GM18517 (cell line): ENCODE measurements around the gene CLVS2.

Source experiments
- ATAC-seq: cut with Tn5 transposase; IDR thresholded peaks from one replicate; pipeline ENCODE4 v1.9.1; 2021; ENCODE audit warnings: mild to moderate bottlenecking, moderate library complexity; ENCODE audit not compliant: unreplicated experiment

The CLVS2 gene

DNA sequence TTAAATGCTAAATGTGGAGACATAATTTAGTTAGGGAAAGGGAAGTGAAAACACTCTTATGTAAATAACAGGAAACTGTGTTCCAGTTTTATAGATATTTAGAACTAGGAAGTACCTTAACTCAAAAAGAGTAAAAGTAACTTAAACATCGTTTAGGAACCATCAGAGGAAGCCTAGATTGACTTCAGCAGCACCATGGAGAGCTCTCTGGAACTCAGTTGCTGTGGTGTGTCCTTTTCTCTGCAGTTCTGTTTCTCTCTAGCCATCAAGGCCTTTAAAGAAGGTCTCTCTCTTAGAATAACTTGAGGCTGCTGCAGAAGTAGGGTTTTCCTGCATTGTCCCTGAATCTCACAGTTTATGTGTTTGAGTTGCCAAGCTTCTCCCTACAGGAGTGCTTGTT, 26.9 kb downstream of the CLVS2 start:
- no peak for ATAC-seq

DNA sequence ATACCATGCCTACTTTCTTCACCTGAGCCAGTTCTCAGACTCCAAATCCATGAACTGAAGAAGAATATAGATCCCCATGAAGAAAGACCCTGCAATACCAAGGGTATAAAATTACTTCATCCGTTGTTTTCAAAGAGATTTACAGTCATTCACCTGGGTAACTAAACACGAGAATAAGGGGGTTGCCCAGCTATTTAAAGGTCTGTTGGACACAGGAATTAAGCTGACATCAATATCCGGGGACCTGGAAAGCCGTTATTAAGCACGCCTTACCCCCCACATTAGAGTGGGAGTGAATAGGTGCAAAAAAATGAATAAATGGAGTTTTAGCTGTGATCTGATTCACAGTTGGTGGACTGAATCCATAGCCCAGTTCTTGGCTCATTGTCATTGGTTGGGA, 28.9 kb downstream of the CLVS2 start:
- ATAC-seq: no peak

DNA sequence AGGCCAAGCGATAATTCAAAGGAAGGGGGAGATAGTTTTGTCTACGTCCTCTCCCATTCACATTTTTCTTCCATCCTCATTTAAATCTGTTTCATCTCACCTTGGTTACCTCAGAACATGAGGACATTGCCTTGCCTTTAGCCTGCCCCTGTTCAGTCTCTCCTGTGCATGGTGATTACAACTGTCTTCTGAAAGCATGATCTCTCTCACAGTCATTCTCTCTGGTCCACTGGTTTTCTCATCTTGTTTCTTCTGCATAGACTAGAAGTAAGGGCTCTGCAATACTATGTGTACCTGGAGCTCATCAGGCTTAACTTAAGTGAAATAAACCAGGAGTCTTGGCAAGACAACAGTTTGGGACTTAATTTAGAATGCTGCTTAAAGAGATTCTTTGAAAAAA, 31.4 kb downstream of the CLVS2 start:
- no peak for ATAC-seq

DNA sequence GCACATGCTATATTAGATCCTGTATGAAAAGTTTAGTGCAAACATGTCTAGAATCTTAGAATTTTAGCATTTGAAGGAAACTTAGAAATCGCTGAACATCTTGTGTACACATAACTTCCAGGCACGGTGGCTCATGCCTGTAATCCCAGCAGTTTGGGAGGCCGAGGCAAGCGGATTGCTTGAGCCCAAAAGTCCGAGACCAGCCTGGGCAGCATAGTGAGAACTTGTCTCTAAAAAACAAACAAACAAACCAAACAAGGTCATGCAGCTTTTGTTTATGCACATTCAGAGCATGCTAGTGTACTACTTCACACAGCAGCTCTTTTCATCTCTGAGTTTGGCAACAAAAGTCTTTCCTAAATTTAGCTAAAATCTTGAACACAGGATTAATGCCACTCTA, 32.2 kb downstream of the CLVS2 start:
- ATAC-seq: no peak

DNA sequence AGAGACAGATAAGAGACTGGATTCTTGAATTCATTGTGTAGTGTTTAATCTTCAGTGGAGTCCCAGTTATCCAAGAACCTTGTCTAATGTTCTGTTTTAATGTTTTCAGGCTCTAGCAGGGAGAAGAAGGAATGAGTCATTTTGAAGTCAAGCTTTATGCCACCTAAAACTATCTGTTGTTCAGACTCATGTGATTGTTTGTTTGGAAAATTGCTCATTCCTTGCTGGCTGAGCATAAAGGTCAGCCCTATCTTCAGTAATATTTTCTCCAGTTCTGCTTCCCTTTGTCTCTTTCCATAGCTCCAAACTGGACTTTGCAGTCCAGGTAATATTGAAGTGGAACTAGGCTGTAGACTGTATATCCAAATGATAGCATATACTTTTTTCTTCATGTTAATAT, 34.2 kb downstream of the CLVS2 start:
- no peak for ATAC-seq

DNA sequence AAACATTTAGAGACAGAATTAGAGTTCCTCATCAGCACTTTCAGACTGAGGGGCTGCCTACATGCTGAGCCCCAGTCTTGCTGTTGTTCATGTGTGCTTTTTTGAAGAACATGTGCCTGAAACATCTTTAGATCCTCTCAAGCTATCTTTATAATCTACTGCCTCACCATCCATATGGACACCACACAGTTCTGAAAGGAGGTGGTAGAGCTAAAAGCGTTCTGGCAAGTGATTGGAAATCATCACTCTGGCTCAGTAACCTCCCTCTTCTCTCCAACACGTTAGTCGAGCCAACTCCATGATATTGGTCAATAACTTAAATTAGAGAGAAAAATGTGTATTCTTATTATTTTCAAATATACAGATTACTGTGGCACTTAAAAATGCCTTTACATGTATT, 40.6 kb downstream of the CLVS2 start:
- ATAC-seq: no peak

DNA sequence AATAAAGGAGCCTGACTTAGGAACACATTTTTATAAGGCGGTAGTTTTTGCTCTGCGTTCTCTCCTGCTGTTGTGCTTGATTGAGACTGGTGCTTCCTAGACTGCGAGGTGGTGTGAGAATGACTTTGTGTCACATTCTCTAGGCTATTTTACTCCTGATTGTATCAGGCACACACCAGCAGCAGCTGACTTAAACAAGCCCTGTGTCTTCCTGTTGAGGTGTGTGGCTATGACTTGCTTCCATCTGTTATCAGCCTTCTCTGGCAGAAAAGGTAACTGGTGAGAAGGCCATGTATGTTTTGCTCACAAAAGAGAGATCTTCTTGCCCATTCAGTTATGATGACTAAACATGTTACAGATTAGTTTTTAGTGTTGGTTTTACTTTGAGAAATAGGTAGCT, 43.4 kb downstream of the CLVS2 start:
- no peak for ATAC-seq

DNA sequence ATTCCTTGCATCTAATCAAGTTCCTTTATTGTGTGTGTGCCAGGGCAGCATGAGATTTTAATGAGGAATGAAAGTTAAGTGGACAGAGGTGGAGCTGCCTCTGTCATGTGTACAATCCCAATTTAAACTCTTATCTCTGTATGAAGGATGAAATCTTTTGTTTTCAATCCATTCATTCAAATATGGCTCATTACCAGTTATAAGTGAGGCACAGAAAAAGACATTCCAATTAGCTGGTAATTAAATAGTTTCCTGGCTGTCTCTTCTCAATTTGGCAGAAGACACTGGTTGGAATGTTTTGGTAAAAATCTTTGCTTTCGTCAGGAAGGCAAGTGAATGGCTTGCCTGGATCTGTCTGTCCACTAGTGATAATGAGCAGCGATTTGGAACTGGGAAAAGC, 46.4 kb downstream of the CLVS2 start:
- ATAC-seq: no peak

DNA sequence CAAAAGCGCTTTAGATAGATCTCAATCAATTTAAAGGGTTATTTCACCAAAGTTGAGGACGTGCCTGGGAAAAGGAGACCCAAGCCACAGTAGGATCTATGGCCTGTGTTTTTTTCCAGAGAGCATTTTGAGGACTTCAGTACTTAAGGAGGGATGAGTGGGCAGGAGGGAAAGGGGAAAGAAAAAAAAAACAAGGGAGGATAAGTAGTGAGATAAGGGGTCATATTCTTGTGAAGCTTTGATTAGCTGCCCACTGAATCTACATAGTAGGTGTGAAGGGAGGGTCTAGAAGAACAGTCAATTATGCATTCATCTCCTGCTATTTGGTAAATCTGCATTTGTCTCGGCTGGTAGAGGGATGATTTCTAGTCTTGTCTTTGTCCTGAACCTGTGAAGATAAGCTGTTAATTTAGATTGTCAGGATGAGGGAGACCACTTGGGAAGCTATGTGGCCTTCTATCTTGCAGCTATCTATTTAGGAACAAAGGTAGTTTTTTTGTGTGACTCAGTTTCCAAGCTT, 48.4 kb downstream of the CLVS2 start:
- no peak for ATAC-seq

DNA sequence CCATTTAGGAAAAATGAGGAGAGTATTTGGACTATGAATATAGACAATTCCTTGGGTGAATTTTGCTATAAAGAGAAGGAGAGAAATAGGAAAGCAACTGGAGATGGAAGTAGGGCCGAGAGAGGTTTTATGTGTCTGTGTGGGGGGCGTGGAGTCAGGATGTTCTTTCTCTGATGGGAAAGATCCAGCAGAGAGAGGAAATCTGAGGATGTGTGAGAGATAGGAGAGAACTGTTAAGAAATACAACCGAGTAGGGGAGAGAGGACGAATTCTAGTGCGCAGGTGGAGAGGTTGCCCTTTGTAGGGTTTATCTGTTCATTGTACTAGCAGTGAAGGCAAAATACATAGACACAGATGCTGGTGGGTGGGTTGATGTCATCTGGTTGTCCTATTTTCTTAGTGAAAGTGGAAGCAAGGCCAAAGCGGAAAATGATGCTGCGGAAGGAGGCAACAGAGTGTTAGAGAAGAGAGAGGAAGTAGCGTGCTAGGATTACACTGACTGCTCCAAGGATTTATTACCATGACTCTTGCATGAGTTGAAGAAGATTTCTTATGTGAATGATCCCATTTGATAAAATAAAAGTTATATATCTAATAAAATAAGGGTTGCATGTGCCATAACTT, 57.7 kb downstream of the CLVS2 start:
- ATAC-seq: no peak

DNA sequence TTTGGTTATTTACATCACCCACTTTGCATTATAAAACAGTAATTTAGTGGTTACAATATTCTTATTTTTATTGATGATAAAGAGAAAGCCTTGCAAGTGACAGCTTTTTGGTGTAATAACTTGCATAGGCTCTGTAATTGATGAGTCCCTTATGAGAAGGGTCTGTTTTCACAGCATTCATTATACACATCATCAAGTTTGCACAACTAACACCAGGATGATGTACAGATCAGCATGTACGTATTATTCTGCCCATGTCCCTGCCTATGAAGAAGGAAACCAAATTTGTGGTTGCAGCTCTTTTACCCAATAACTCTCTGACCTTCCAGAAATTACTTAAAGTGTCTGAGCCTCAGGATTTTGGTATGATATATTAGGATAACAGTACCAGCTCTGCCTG, 59.2 kb downstream of the CLVS2 start:
- ATAC-seq: no peak

DNA sequence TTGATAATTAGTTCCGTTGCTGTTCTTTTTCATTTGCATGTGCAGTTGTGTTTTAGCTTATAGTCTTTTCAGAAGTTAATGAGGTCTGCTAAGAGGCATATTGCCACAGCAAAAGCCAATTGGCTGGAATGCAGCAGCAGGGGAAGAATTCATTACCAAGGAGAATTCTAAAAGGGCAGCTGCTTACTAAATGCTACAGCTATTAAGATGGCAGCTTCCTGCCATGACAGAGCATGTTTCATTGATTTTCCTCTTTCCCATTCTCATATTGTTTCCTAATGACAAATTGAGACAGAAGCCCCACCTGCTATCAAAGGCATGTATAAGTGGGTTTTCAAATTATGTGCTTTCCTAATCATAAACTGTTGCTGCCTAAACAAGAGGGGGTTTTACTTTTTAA, 66.6 kb downstream of the CLVS2 start:
- ATAC-seq: no peak

DNA sequence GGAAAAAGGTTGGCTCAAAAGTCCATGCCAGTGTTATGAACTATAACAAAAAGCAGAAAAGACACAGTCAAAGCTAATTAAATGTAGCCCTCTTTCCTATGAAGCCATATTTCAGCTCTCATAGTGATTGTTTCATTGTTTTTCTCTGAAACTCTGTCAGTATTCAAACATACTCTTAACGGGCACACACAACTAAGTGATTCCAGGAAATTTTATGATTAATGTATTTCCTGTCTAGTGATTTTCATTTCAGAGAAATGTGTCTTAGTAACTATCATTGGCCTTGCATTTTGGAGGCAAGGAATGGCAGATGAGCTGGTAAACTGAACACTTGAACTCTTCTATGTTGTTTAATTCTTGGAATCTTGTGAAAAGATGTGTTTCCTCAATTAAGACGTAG, 68.0 kb downstream of the CLVS2 start:
- ATAC-seq: no peak

DNA sequence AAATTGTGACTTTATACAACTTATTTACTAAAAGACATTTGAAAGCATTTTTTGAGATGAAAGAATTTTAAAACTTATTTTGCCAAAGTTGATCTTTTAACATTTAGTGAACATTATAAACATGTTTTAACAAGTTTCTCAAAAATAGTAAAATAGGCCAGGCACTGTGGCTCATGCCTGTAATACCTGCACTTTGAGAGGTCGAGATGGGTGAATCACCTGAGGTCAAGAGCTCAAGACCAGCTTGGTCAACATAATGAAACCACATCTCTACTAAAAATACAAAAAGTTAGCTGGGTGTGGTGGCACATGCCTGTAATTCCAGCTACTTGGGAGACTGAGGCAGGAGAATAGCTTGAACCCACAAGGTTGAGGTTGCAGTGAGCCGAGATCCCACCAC, 78.6 kb downstream of the CLVS2 start:
- no peak for ATAC-seq

DNA sequence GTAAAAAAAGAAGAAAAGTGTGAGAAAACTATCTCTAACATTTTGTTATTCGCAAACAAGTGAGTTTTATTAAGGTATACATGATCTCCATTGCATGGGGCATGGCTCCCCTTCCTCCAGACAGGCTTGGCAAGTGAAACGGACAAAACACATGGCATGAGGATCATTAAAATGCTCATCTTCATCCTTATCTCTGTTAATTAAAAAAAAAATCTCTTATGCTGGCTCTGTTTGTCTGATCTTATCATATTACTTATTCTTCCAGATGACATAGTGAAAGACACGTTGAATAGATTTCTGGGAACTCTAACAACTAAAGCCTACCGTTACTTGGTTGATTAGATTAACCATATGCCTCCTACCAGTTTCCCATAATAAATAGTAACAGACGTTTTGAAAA, 89.4 kb downstream of the CLVS2 start:
- no peak for ATAC-seq

DNA sequence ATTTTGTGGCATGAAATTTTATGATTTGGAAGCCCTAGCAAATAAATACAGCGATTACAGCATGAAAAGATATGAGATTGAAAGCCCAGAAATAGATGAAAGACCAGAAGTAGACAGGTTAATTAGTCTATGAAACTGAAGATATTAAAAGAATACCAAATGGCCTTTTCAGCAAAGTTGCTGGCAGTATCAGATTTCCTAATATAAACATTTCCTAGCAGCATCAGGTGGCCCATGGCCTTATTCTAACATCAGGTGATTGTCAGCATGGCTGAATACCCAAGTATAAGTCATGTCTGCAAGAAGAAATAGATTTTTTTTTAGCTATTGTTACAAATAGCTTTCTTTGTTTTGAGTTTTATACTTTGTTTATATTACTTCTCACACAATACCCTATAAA, 93.2 kb downstream of the CLVS2 start:
- no peak for ATAC-seq

DNA sequence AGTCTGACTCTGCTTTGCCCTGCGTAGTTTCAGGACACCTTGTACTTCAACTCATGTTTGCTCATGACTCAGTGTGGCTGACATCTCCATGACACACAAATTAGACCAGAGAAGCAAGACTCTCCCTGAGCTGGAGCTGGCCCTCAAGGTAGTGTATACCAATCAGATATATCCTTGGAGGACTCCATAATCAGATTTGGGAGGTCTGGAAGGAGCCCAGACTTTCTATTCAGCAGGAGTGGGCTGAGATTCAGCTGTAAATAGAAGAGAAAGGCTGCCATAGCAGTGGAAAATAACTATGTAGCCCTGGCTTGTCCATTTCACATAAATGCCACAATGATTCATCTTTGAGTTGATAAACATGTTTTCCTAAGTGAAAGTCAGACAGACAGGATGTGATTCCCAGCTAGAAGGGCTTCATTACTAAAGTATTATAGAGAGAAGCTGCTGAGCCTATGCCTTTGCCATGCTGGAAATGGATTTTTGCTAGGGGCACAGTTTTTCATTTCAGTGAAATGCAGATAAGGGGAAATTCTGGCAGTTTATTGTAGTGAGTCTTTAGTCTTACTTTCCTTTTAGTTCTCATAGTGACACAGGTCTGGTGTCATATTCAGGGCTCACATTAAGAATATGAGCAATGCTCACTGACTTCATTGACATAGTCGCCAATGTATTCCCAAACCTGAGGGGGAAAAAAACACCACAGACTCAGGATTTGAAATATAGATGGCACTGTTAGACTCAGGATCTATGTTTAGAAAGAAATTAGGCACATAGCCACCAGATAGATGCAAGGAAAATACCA, 95.3 kb downstream of the CLVS2 start:
- ATAC-seq: no peak

DNA sequence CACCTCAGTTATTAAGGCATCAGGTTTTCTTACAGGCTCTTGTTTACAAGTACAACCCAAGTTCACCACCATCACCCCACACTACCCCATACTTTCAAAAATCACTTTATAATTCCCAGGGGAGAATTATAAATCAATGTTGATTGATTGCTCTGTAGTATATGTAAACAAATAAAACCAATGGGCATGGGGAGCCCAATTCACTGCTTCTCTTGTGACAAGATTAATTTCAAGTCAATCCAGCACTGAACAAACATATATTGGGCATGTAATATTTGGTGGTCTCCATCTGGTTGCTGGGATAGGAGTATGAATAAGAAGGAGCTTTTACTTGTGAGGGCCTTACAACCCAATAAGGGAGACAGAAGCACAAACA, 95.8 kb downstream of the CLVS2 start:
- no peak for ATAC-seq

DNA sequence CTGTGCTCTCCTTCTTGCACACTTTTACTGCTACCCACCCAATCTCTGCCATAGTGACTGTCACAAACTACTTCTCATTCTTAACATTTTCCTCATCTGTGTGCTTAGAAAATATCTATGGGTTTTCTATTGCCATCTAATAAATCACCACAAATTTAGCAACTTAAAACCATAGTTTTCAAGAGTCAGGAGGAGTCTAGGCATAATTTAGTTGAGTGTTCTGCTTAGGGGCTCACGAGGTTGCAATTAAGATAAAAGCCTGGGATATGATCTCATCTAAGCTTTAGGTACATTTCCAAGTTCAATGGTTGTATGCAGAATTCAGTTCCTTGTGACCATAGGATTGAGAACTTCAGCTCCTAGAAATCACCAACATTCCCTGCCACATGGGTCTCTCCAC, 98.8 kb downstream of the CLVS2 start:
- no peak for ATAC-seq

DNA sequence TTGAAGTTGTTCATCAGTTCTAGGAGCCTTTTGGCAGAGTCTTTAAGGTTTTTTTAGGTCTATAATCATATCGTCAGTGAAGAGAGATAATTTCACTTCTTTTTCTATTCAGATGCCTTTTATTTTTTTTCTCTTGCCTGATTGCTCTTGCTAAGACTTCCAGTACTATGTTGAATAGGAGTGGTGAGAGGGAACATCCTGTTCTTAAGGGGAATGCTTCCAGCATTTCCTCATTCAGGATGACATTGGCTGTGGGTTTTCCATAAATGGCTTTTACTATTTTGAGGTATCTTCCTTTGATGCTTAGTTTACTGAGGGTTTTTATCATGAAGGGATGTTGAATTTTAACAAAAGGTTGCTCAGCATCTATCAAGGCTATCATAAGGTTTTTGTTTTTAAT, 109.5 kb downstream of the CLVS2 start:
- ATAC-seq: no peak

DNA sequence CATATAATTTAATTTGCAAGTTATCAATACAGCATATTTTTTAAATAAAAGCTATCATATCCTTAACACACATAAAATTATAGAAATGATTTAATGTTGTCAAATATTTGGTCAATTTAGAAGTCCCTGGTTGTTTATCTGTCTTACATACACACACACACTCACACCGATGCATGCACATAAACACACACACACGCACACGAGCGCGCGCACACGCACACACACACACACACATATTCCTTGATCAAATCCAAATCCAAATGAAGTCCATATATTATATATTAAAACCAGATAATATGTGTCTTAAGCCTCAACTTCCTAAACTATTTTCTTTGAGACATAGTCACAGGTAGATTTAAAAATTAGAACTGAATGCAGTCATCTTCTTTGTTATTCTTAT, 120.3 kb downstream of the CLVS2 start:
- no peak for ATAC-seq

DNA sequence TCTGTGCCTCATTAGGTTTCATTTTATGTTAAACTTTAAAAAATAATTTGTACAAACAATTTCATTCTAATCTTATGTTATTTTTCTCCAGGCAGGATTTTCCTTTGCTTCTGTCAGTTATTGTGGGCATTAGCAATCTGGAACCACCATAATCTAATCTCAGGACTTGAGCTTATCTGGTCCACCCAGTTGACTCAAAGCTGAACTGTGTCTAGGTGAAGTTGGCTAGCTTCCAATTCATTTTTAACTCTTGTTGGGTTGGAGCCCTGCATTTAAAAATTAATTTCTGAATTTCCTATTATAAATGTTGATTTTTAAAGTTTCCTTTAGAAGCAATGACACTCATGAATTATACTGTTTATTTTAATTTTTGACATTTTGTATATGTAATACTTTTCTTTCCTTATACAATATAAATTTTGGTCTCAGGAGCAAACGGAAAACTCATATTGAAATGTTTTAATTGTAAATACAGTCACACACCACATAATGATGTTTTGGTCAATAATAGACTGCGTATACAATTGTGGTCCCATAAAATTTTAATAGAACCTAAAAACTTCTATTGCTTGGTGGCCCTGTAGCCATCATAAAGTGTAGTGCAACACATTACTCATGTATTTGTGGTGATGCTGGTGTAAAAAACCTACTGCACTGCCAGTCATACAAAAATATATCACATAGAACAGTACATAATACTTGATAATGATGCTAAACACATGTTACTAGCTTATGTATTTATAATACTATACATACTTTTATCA, 121.3 kb downstream of the CLVS2 start:
- ATAC-seq: no peak
